HG02798 (cell line): ENCODE results near the gene CNIH2.
"Not testable (repeated sequence)": the region's sequence is repeated elsewhere in the genome, so short reads cannot be mapped to it uniquely, and the experiment has no call there.

Experiments
- ATAC-seq: cut with Tn5 transposase; IDR thresholded peaks from one replicate; pipeline ENCODE4 v1.9.1; 2021; ENCODE audit warnings: mild to moderate bottlenecking; ENCODE audit not compliant: unreplicated experiment, poor library complexity

The CNIH2 gene

DNA sequence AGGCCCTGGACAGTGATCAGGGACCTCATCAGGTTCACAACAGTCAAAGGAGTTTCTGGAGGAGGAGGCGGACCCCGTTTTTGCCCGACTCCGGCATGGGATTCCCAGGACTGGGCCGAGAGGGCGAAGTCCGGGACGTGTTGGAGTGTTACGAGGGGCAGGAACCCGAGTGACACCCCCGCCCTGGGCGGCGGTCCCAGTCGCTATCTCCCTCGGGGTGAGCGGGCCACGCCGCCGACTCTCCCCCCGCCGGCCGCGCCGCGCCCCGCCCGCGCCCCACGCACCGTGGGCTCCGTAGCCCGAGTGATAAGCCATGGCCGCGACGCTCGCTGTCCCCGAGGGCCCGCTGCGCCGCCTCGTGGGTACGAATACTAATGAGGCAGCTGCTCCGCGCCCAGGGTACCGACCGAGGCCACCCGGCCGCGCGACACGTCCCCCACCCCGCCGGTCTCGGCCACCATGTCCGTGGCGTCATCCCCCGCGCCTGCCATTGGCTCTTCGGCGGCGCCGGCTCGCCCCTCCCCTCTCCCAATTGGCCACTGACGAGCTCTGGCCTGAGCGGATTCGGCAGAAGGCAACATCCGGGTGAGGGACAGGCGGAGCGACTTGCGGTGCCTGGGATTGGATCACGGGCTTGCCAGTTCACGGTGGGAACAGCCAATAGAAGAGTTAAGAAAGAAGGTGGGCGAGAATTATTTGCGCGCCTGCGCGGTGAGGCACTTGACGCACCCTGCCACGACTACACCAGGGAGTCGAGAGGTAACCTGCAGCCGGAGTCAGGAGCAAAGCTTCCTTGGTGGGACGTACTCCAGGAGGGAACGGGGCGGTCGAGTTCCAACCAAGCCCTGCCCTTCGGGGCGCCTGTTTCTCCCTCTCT lies 10.9 kb downstream of the CNIH2 start, which contains the start of gene YIF1A:
YIF1A (minus strand) TSS at position 473 of the 877 bp plus-strand sequence; CDS start at position 315, 158 bp downstream.
- ATAC-seq = peak; percentile 93

DNA sequence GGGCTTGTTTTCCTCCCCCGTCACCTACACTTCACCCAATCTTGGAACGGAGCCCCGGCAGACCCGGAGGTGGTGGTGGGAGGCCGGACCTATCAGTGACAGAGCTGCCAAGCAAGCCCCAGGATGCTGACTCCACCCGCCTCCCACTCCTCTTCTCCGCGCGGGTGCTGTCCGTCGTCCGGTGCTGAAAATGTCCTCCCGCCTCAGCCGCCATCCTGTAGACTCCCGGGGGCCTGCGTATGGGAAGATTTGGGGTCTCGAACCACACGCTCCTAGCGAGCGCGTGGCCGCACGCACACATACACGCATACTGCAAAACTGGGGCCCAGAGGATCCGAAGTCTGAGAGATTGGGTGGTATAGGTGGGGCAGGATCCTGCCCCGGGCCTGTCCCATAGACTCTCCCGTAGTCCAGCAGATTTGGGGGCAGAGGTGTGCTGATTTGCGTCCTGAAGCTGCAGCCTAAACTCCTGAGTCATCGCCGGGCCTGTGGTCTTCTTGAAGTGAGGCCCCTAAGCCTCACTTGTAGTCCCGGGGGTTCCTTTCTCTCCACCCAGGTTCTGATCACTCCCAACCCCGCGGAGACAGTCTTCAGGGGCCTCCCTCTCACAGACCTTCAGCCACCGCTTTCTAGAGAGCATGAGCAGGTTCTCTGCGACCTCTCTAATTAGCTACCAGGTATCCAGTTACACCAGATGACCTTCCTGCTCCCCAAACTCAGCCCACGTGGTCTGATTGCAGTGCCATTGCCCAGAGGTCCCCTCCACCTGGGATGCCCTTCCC lies 11.8 kb downstream of the CNIH2 start:
- peak; percentile 34 for ATAC-seq

DNA sequence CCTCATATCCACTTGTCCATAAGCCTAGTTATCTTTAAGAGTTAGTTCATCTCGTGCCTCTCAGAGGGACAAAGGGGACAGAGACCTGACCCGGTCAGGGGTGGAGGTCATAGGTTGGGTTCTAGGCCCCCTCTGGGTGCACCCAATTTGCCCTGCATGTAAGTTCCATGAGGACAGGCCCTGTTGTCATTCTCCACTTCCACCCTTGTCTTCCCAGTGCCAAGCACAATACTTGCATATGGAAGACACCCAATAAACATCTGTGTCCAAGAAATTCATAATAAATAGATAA lies 12.3 kb downstream of the CNIH2 start:
- ATAC-seq = no peak

DNA sequence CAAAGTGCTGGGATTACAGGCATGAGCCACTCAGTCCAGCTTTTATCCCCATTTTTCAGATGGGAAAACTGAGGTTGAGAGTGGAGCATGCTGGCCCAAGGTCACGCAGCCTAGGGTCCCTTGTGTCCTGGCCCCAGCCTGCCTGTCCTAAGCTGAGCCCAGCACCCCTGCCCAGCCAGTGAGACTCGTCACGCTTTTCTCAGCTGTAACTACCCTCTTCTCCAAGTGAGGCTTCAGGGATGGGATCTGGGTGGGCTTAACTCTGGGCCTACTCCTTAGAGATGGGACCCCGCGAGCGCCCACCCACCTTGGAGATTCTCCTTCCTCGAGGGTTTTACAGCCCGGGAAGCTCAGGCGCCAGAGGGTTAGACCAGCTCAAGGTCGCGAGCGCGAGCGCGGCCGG lies 13.3 kb downstream of the CNIH2 start:
- no peak for ATAC-seq

DNA sequence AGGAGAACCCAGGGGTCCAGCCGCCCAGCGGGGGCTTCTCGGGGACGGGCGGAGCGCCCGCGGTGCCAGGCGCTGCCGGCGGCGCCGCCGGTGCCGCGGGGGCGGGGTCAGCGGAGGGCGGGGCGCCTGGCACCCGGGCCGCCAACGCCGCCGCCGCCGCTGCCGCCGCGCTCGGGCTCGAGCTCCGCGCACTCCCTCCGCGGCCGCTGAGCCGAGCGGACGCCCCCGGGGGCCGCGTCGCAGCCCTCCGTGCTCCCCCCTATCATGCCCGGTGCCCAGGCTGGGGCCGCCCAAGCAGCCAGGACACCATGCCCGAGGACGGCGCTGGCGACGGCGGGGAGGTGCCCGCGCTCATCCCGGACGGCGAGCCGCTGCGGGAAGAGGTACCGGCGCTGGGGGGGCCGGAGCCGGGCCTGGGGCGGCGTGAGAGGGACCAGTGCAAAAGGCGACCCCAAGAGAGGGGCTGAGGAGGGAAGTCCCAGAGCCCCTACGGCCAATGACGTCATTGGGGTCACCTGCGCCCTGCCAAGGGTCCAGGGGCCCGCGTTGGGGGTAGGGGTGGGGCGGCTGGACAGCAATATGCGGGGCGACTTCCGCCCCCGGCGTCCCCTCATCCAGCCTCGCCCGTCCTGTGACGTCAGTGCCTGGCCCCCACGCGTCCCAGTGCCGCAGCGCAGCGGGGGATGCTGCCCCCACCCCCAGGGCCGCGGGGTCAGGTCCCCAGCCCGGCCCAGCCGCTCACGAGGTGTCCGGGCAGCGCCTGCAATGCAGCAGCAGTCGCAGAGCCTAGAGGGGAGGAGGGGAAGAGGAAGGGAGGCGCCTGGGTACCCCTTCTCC lies 13.9 kb downstream of the CNIH2 start, which contains the start of gene TMEM151A:
TMEM151A (plus strand) TSS at position 189 of the 837 bp plus-strand sequence; CDS start at position 309, 120 bp downstream.
- no peak for ATAC-seq

DNA sequence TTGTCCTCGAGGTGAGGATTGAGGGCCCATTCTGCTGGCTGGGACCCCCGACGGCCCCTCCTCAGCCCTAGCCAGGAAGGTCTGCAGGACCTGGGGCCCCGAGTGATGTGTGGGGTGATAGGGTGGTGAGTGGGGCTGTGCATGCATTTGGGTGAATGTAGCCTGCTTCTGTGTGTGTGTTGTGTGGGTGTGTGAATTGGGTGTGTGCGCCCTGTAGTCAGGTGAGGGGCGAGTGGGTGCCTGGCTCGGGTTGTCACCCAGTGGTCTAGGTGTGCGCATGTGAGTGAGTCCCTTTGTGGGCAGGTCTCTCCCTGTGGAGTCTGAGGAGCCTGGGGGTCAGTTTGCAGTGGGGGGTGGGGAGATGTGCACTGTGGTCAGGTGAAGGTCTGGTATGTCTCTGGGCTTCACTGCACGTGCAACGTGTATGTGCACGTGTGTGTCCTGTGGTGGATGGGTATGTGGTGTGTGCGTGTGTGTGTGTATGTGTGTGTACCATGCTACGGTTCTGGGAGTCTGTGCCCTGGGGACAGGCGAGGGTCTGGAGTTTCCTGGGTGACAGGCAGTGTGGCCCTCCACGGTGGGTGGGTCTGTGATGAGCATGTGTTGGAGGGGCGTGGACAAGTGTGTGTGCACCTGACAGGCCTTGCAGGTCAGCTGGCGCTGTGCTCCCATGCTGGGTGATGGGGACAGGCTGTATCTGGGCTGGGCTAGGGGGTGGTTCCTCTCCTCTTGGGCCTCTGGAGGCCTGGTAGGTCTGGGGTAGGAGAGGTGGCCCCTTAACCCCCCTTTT lies 14.8 kb downstream of the CNIH2 start:
- no peak for ATAC-seq

DNA sequence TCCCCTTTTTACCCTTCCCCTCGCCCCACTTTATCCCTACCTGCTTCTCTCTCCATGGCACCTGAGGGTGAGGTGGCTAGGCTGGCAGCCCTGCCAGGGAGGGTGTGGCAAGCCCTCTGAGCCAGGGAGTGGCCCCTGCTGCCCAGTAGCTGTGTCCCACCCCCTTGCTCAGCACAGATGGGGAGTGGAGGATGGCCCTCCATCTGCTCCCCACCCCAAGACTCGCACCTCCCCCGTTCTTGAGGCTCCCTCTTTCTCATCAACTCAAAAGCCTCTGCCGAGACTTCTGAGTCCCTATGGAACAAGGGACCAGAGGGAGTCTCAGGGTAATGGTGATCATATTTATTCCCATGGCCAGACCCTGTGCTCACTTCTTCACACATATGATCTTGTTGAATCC lies 15.4 kb downstream of the CNIH2 start:
- no peak for ATAC-seq

DNA sequence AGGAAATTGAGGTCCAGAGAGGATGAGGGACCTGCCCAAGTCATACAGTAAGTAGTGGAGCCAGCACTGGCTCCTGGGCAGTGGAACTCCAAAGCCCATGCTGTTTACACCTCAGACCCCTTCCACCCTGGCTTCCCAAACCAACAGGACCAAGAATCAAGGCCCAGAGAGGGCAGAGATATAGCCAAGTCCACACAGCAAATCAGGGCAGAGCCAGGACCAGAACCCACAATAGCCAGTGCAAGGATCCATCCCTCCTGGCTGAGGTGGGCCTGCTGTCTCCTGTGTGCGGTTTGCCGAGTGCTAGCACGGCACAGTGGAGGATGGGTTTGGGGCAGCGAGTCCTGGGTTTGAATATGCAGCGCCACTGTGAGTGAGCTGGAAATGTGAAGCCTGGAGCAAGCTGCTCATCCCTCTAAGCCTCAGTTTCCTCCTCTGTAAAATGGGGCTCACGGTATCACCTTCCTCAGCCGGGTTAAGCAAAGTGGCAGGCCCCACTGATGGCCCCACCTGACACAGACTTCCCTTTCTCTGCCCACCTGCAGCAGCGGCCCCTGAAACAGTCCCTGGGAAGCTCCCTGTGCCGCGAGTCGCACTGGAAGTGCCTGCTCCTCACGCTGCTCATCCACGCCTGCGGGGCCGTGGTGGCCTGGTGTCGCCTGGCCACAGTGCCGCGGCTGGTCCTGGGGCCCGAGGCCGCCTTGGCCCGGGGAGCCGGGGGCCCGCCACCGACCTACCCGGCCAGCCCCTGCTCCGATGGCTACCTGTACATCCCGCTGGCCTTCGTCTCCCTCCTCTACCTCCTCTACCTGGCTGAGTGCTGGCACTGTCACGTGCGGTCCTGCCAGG lies 16.0 kb downstream of the CNIH2 start:
- no peak for ATAC-seq

DNA sequence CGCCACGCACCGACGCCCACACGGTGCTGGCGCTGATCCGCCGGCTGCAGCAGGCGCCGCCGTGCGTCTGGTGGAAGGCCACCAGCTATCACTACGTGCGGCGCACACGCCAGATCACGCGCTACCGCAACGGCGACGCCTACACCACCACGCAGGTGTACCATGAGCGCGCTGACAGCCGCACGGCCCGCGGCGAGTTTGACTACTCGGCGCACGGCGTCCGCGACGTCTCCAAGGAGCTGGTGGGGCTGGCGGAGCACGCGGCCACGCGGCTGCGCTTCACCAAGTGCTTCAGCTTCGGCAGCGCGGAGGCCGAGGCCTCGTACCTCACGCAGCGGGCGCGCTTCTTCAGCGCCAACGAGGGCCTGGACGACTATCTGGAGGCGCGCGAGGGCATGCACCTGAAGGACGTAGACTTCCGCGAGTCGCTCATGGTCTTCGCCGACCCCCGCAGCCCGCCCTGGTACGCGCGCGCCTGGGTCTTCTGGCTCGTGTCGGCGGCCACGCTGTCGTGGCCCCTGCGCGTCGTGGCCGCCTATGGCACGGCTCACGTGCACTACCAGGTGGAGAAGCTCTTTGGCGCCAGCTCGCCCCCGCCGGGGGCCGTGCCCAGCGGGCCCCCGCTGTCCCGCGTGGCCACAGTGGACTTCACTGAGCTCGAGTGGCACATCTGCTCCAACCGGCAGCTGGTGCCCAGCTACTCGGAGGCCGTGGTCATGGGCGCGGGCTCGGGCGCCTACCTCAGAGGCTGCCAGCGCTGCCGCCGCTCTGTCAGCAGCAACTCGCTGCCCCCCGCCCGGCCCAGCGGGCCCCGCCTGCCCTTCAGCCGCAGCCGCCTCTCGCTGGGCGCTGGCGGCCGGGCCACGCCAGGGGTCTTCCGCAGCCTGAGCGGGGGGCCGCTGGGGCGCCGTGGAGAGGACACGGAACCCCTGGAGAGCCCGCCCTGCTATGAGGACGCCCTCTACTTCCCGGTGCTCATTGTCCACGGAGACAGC lies 16.9 kb downstream of the CNIH2 start:
- ATAC-seq = no peak

DNA sequence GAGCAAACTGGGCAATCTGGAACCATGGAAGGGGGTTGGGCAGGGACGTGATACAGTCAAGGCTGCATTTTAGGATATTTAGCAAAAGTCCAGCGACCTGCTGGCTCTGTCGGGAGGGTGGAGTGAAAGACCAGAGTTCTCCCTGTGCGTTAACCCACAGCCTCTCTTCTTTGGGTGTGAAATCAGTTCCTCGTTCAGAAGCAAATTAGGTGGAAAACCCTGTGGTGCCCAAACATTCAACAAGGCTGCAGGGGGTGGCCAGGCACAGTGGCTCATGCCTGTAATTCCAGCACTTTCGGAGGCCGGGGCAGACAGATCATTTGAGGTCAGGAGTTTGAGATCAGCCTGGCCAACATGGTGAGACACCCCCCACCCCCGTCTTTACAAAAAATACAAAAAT lies 19.6 kb downstream of the CNIH2 start:
- ATAC-seq = no peak

DNA sequence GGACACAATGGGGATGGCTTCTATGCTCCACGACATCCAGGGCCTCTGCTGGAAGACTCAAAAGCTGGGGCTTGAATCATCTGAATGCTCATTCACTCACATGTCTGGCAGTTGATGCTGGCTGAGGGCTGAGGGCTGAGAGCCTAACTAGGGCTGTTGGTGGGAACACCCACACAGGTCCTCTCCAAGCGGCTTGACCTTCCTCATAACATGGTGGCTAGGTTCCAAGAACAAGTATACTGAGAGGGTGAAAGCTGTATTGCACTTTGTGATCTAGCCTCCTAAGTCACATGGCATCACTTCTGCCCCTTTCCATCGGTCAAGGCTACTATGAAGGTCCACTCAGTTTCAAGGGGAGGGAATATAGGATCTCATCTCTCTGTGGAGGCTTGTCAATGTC lies 21.2 kb downstream of the CNIH2 start:
- no peak for ATAC-seq

DNA sequence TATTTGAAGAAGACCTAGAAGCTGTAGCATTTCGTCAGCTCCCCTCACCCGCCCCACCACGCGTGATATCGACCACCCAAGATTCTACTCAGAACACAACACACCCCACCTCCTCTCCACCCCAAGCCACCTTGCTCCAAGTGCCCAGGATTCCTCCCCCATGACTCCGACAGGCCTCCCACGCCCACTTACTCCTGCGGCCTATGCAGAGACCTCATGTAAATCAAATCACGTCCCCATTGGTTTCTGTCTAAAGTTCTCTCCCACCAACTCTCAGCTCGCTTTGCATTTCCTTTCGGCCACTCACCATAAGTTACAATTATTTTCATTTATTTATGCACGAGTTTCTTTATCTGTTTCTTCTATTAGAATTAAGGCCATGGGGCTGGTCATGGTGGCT lies 24.7 kb downstream of the CNIH2 start:
- ATAC-seq = no peak

DNA sequence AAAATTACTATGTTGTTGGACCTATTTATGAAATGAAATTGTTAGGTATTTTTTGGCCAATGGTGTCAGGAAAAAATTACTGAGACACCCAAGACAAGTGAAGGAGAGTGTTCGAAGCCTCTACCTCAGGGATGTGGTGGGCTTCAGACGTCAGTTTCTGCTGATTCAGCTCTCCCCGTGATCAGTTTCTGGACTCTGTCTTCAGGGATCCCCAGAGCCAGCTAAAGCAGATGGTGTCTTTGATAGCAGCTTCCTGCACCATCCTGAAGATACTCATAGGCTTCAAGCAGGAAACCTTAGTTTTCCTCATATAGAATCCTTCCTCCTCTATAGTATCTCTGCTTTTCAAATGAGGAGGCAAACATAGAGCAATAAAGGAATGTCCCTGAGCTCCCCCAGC lies 31.5 kb downstream of the CNIH2 start:
- no peak for ATAC-seq

DNA sequence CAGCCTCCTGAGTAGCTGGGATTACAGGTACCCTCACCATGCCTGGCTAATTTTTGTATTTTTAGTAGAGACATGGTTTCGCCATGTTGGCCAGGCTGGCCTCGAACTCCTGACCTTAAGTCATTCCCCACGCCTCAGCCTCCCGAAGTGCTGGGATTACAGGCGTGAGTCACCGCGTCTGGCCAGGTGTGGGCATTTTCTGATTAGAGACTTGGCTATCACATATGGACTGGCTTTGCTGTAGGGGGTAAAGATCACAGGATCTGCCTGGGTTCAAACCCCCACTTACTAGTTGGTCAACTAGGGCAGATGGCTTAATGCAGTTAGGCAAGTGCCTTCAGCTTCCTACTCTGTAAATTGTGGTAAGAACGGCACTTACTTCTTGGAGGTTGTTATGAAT lies 32.3 kb downstream of the CNIH2 start:
- ATAC-seq = no peak

DNA sequence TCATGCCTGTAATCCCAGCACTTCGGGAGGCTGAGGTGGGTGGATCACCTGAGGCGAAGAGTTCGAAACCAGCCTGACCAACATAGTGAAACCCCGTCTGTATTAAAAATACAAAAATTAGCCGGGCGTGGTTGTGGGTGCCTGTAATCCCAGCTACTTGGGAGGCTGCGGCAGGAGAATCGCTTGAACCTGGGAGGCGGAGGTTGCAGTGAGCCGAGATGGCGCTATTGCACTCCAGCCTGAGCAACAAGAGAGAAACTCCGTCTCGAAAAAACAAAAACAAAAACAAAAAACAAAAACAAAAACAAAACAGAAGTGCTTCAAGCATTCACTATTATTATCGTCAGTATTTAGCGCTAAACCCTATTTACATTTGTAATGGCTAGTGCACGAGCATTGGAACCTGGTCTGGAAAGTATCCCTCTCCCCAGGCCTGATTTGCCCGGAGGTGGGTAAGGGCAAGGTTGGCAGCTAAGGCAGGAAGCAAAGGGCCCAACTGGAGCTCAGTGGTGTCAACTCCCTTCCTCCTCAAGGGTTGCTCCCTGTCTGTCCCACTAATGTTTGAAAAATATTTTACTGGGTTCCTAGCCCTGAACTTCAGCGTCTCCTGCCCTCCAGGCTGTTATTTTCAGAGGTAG lies 32.9 kb downstream of the CNIH2 start:
- ATAC-seq = not testable (repeated sequence)

DNA sequence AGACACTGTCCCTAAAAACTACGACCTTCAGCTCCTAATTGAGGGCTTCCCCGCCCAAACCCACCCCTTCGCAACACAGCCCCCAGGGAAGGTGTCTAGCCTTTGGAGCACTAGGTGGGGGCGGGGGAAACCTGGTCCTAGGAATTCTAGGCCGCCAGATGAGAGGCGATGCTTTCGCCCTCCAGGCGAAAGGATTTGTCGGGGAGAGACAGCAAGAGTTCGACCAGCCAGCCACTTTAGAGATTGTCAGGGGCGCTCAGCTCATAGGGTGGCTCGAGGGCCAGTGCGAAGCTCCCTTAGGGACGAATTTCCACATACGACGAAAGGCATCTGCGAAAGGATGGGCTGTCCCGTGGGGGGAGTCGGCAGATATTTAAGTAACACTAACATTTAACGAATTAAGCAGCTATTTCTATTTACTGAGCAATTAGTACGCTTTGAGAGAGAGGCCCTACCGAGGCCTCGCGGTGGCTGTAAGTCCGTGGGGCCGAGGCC lies 33.5 kb downstream of the CNIH2 start:
- no peak for ATAC-seq

DNA sequence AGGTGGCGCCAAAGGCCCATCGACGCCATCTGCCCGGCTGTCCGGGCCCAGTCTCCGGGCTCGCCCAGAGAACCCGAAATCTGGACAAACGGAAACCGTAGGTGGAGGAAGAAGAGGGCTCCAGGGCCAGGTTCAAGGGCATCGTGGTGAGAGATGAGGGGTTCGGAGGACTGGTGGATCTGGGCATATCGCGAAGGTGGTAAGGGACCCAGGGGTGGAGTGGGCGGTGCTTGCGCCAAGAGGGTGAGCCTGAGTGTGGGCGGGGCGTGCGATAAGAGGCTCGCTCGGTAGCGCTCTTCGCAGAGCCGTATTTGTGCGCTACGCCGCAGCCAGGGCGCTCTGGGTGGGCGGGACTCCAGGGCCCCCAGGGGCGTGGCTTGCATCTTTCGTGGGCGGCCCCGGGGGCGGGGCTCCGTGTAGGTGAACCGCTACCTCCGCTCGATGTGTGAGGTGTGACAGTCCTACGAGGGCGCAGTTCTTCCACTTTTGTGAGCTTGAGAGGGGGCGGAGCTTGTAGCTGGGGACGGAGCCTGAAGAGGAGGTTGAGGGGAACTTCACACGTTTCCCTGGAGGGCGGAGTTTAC lies 34.1 kb downstream of the CNIH2 start:
- peak; percentile 79 for ATAC-seq
